Smooth muscle cell (in vitro differentiated cells): Measurements from ENCODE around the gene AFG3L2. TPM values are rescaled to one million over a fixed set of nuclear protein-coding genes. Genes with fewer than 3 reads are reported as not detected.
A peak's percentile ranks its signal among the peaks of the same experiment; 100 is the strongest.

Source experiments
- DNase-seq: peaks from one replicate; lab custom pipeline; 2025; ENCODE audit not compliant: unreplicated experiment; lab: John Stamatoyannopoulos, UW
- H2AFZ ChIP-seq: fragments of 200-600 bp; sonication (generic); 2 replicates; pipeline ENCODE4 v1.6.0; 2016; ENCODE audit warnings: antibody characterized with exemption, low read depth, mild to moderate bottlenecking
- H3F3A ChIP-seq: fragments of 200-600 bp; sonication (generic); 2 replicates; pipeline ENCODE4 v1.6.0; 2017; ENCODE audit warnings: antibody characterized with exemption, low read depth
- H3K27ac ChIP-seq: fragments of 200-600 bp; sonication (generic); 2 replicates; pipeline ENCODE4 v1.5.1; 2016; ENCODE audit warnings: low read depth, mild to moderate bottlenecking
- H3K27me3 ChIP-seq: fragments of 200-600 bp; sonication (generic); 2 replicates; pipeline ENCODE4 v1.6.1; 2016; ENCODE audit warnings: low read depth, mild to moderate bottlenecking
- H3K36me3 ChIP-seq: fragments of 200-600 bp; sonication (generic); 2 replicates; pipeline ENCODE4 v1.5.1; 2016; ENCODE audit warnings: low read depth
- H3K4me1 ChIP-seq: fragments of 200-600 bp; sonication (generic); 2 replicates; pipeline ENCODE4 v1.5.1; 2016; ENCODE audit warnings: low read depth
- H3K4me2 ChIP-seq: fragments of 200-600 bp; sonication (generic); 2 replicates; pipeline ENCODE4 v1.6.0; 2016; ENCODE audit warnings: mild to moderate bottlenecking
- H3K4me3 ChIP-seq: fragments of 200-600 bp; sonication (generic); 2 replicates; pipeline ENCODE4 v1.5.1; 2016; ENCODE audit warnings: mild to moderate bottlenecking
- H3K79me2 ChIP-seq: fragments of 200-600 bp; sonication (generic); 2 replicates; pipeline ENCODE4 v1.6.0; 2016; ENCODE audit warnings: low read depth, mild to moderate bottlenecking
- H3K9ac ChIP-seq: fragments of 200-600 bp; sonication (generic); 2 replicates; pipeline ENCODE4 v1.6.0; 2016; ENCODE audit warnings: low read depth
- H3K9me3 ChIP-seq: fragments of 200-600 bp; sonication (generic); replicated peaks from 2 replicates; pipeline ENCODE4 v1.5.1; 2016; ENCODE audit warnings: low read depth
- H4K20me1 ChIP-seq: fragments of 200-600 bp; sonication (generic); 2 replicates; pipeline ENCODE4 v1.6.0; 2016; ENCODE audit warnings: low read depth
- CTCF ChIP-seq: fragments of 200-600 bp; sonication (generic); IDR thresholded peaks from 2 replicates; pipeline ENCODE4 v1.5.1; 2017; ENCODE audit warnings: borderline replicate concordance, mild to moderate bottlenecking, antibody characterized with exemption; ENCODE audit not compliant: insufficient read depth, poor library complexity, severe bottlenecking
- WGBS: methylation state at CpG from one replicate; pipeline ENCODE4 v1.1.7; 2016; ENCODE audit warnings: low lambda C conversion rate; 5-methylcytosine and 5-hydroxymethylcytosine counted together
- polyA plus RNA-seq: library from polyadenylated mRNA; unstranded; fragments of >200 nt; fragmentation: Nextera tagmentation; extraction: Ambion mirVana; gene quantifications from 2 replicates; pipeline ENCODE4 v1.2.1, GENCODE V29; 2016
- total RNA-seq: library from RNA; depleted of rRNA; stranded (reverse); fragments of >200 nt; gene quantifications from 2 replicates; pipeline ENCODE4 v1.2.3, GENCODE V29; 2014

AFG3L2 gene
- total RNA-seq: 24.3 and 56.8 TPM in 2 replicates
- polyA plus RNA-seq: 21.6 and 30.8 TPM in 2 replicates

- H3K36me3 ChIP-seq: no peaks in the 10 kb centered on the region
- H4K20me1 ChIP-seq: peaks cover 46% of the 10 kb centered on the region
- peak within 1 kb of the TSS; percentile 94 for H3K27ac ChIP-seq
- H3K4me1 ChIP-seq: peaks cover 8% of the 10 kb centered on the region
- H3K9ac ChIP-seq: peak within 1 kb of the TSS; percentile 93
- H3K4me3 ChIP-seq: peak within 1 kb of the TSS; percentile 72
- peaks cover 46% of the 10 kb centered on the region for H3K79me2 ChIP-seq
- H3K4me2 ChIP-seq: peak within 1 kb of the TSS; percentile 87
- H2AFZ ChIP-seq: peak within 1 kb of the TSS; percentile 91
- TF ChIP-seq CTCF: no peak
- H3F3A ChIP-seq: peaks cover 6% of the 10 kb centered on the region
- WGBS: under 1% methylated on average over 78 of the region's 100 CpGs
- no peaks in the 10 kb centered on the region for H3K9me3 ChIP-seq
- H3K27me3 ChIP-seq: no peaks in the 10 kb centered on the region
- DNase-seq: peak; percentile 99
Measured at GRCh38 chr18:12376754-12377555, at the start of gene AFG3L2. TSS of gene AFG3L2 (minus strand) at chr18:12377227. CDS start at chr18:12377082, 145 bp downstream.

DNA sequence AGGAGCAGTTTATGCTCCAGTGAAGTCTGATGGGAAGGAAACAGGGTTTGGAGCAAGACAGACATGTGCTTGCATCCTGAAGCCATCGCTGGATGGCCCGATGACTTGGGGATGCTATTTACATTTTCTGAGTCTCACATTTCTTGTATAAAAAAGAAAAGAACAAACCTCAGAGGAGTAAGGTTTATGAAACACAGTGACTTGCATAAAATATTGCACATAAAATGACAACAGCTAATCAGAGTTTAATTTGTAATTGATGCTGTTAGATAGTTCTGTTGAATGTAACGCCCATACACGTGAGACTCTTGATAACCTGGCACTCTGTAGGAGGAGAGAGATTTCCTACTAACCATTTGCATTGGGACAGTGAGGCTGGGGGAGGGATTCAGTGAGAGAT lies 47.2 kb upstream of the AFG3L2 start:
- H3K36me3 ChIP-seq: peaks cover 6% of the 10 kb centered on the region
- H3K9ac ChIP-seq: no peak overlapping the region
- DNase-seq: no peak
- no peaks in the 10 kb centered on the region for H3K27me3 ChIP-seq
- TF ChIP-seq CTCF: no peak
- H3K4me2 ChIP-seq: no peak overlapping the region
- H3F3A ChIP-seq: no peaks in the 10 kb centered on the region
- no peaks in the 10 kb centered on the region for H3K79me2 ChIP-seq
- no peaks in the 10 kb centered on the region for H4K20me1 ChIP-seq
- H3K27ac ChIP-seq: no peak overlapping the region
- H3K9me3 ChIP-seq: peaks cover 4% of the 10 kb centered on the region
- no peak overlapping the region for H2AFZ ChIP-seq
- H3K4me3 ChIP-seq: no peak overlapping the region
- over 99% methylated on average over 4 of the region's 4 CpGs for WGBS
- H3K4me1 ChIP-seq: peaks cover 6% of the 10 kb centered on the region

- H3K4me1 ChIP-seq: peaks cover 6% of the 10 kb centered on the region
- H3K4me2 ChIP-seq: no peak overlapping the region
- no peaks in the 10 kb centered on the region for H3K27me3 ChIP-seq
- no peaks in the 10 kb centered on the region for H3F3A ChIP-seq
- TF ChIP-seq CTCF: no peak
- H3K36me3 ChIP-seq: peaks cover 6% of the 10 kb centered on the region
- H3K4me3 ChIP-seq: no peak overlapping the region
- 92% methylated on average over 5 of the region's 5 CpGs for WGBS
- DNase-seq: no peak
- no peak overlapping the region for H3K9ac ChIP-seq
- H3K79me2 ChIP-seq: no peaks in the 10 kb centered on the region
- H2AFZ ChIP-seq: no peak overlapping the region
- no peak overlapping the region for H3K27ac ChIP-seq
- H4K20me1 ChIP-seq: no peaks in the 10 kb centered on the region
- peaks cover 4% of the 10 kb centered on the region for H3K9me3 ChIP-seq
Measured at GRCh38 chr18:12423820-12424219, 46.8 kb upstream of the AFG3L2 start.
